Gastrocnemius medialis (tissue), 4 donors: ENCODE results near the gene PROSER2. TPM values are rescaled to one million over a fixed set of nuclear protein-coding genes. Genes with fewer than 3 reads are reported as not detected.

Experiments
- ATAC-seq, 2 donors: fragments of 150-250 bp; one replicate each; pipeline ENCODE4 v1.9.1; 2016
- DNase-seq, 2 donors: peaks; one replicate each; pipeline ENCODE4 v3.0.0-alpha.2; 2019
- H3K27ac ChIP-seq, 4 donors: fragments of 200-600 bp; sonication (generic); 1 replicate in 1 of 4; 2 replicates in 3 of 4; pipeline ENCODE4 v1.5.1; 2016 to 2018; ENCODE audit warnings: mild to moderate bottlenecking in 2 of 4, moderate library complexity in 1 of 4
- H3K27me3 ChIP-seq, 3 donors: fragments of 200-600 bp; sonication (generic) in 2 of 3; 1 replicate in 1 of 3; 2 replicates in 2 of 3; pipeline versions ENCODE4 v1.5.1 to v1.6.0; 2016 to 2019; ENCODE audit warnings: mild to moderate bottlenecking in 1 of 3, moderate library complexity in 1 of 3
- H3K36me3 ChIP-seq, 2 donors: fragments of 200-600 bp; sonication (generic) in 1 of 2; one replicate each; pipeline ENCODE4 v1.5.1; 2017 to 2018
- H3K4me1 ChIP-seq, 2 donors: fragments of 200-600 bp; sonication (generic) in 1 of 2; one replicate each; pipeline ENCODE4 v1.5.1; 2016 to 2017; ENCODE audit warnings: mild to moderate bottlenecking in 2 of 2
- H3K4me3 ChIP-seq, 4 donors: fragments of 200-600 bp; sonication (generic) in 3 of 4; 1 replicate in 1 of 4; 2 replicates in 3 of 4; pipeline ENCODE4 v1.5.1; 2016 to 2019; ENCODE audit warnings: mild to moderate bottlenecking in 2 of 4
- H3K9me3 ChIP-seq, 3 donors: fragments of 200-600 bp; sonication (generic) in 2 of 3; 1 replicate in 1 of 3; 2 replicates in 2 of 3; pipeline ENCODE4 v1.5.1; 2016 to 2019
- CTCF ChIP-seq, 5 experiments: fragments of 450-650 bp in 3 of 5; fragments of 200-600 bp in 2 of 5; sonication (generic) in 2 of 5; IDR thresholded peaks in 4 of 5; conservative IDR thresholded peaks in 1 of 5; 1 replicate in 4 of 5; 2 replicates in 1 of 5; pipeline ENCODE4 v1.5.1; 2016 to 2019; ENCODE audit warnings: antibody characterized with exemption in 5 of 5, mild to moderate bottlenecking in 3 of 5, moderate library complexity in 3 of 5
- POLR2A ChIP-seq, 2 donors: fragments of 450-650 bp; IDR thresholded peaks; one replicate each; pipeline ENCODE4 v1.6.1; 2017; ENCODE audit warnings: antibody characterized with exemption in 2 of 2, mild to moderate bottlenecking in 2 of 2, moderate library complexity in 2 of 2
- in situ Hi-C, 4 donors: fragments of 200-750 bp; cut with MboI; loops; one replicate each; pipeline versions ENCODE4 v1.15.0 to v1.8.0; 2017; ENCODE audit warnings: low sequenced_read_pairs in 4 of 4
- intact Hi-C: fragments of 100-400 bp; cut with DNase I; formaldehyde crosslinking; loops from one replicate; pipeline ENCODE4 v1.15.1; 2023; ENCODE audit warnings: low total_unique reads
- total RNA-seq, 4 donors: library from RNA; depleted of rRNA; stranded (reverse); fragments of >200 nt; gene quantifications; one replicate each; pipeline versions ENCODE4 v1.1.0 to v1.2.3, GENCODE V29; 2016

PROSER2 gene
- total RNA-seq, 4 donors from 2014 or later: 0.88 to 3.4 (median 1.4) TPM

- peaks cover 0 to 7% (median 0%) of the 10 kb centered on the region in 3 donors for H3K27me3 ChIP-seq
- TF ChIP-seq CTCF (IDR thresholded peaks at IDR 0.05 in 4 of 5, conservative IDR thresholded peaks at IDR 0.05 in 1 of 5) (no peak), POLR2A (IDR thresholded peaks at IDR 0.05) (no peak)
- intact Hi-C loops (no loop called here), in situ Hi-C loops (no loop called here)
- no peaks in the 10 kb centered on the region for H3K36me3 ChIP-seq
- ATAC-seq (no peak), DNase-seq (no peak)
- peak overlapping the region in 1 of 4 donors; percentile 31 for H3K4me3 ChIP-seq
- H3K4me1 ChIP-seq: peaks cover 12 to 16% of the 10 kb centered on the region in 2 donors
- no peaks in the 10 kb centered on the region for H3K9me3 ChIP-seq
- no peak overlapping the region for H3K27ac ChIP-seq
Measured at GRCh38 chr10:11869219-11869618, 46.1 kb downstream of the PROSER2 start.

GRCh38 chr10:11869743-11870460, 46.7 kb downstream of the PROSER2 start:
- TF ChIP-seq CTCF (IDR thresholded peaks at IDR 0.05 in 4 of 5, conservative IDR thresholded peaks at IDR 0.05 in 1 of 5): no peak
- TF ChIP-seq POLR2A (IDR thresholded peaks at IDR 0.05): no peak
- DNase-seq: no peak
- no peak overlapping the region for H3K27ac ChIP-seq
- peak in 1 of 2 donors; percentile 29 for ATAC-seq
- H3K4me1 ChIP-seq: peaks cover 12 to 16% of the 10 kb centered on the region in 2 donors
- peaks cover 0 to 7% (median 0%) of the 10 kb centered on the region in 3 donors for H3K27me3 ChIP-seq
- intact Hi-C loops (no loop called here), in situ Hi-C loops (no loop called here)
- no peaks in the 10 kb centered on the region for H3K36me3 ChIP-seq
- no peaks in the 10 kb centered on the region for H3K9me3 ChIP-seq
- H3K4me3 ChIP-seq: peak overlapping the region; percentile 10 to 40 (median 30)

GRCh38 chr10:11870461-11870780, 47.3 kb downstream of the PROSER2 start:
- Histone ChIP-seq H3K36me3 (no peaks in the 10 kb centered on the region), H3K4me3 (peak overlapping the region; percentile 10 to 40 (median 30)), H3K27ac (no peak overlapping the region), H3K27me3 (peaks cover 0 to 7% (median 0%) of the 10 kb centered on the region in 3 donors), H3K9me3 (no peaks in the 10 kb centered on the region), H3K4me1 (peaks cover 17 to 19% of the 10 kb centered on the region in 2 donors)
- TF ChIP-seq POLR2A (IDR thresholded peaks at IDR 0.05): no peak
- no peak for TF ChIP-seq CTCF (IDR thresholded peaks at IDR 0.05 in 4 of 5, conservative IDR thresholded peaks at IDR 0.05 in 1 of 5)
- DNase-seq (no peak), ATAC-seq (no peak)
- intact Hi-C loops: no loop called here
- in situ Hi-C loops: no loop called here

- Histone ChIP-seq H3K36me3 (no peaks in the 10 kb centered on the region), H3K4me3 (no peak overlapping the region), H3K27ac (peak overlapping the region in 2 of 4 donors; percentile 40 to 47), H3K27me3 (peaks cover 0 to 7% (median 0%) of the 10 kb centered on the region in 3 donors), H3K4me1 (peaks cover 19 to 23% of the 10 kb centered on the region in 2 donors), H3K9me3 (no peaks in the 10 kb centered on the region)
- in situ Hi-C loops (no loop called here), intact Hi-C loops (no loop called here)
- TF ChIP-seq POLR2A (IDR thresholded peaks at IDR 0.05) (no peak), CTCF (IDR thresholded peaks at IDR 0.05 in 4 of 5, conservative IDR thresholded peaks at IDR 0.05 in 1 of 5) (no peak)
- DNase-seq: no peak
- no peak for ATAC-seq
Measured at GRCh38 chr10:11870900-11871400, 47.8 kb downstream of the PROSER2 start.
